Measurements from ENCODE around the gene ELOVL3.
"Not testable (repeated sequence)": the region's sequence is repeated elsewhere in the genome, so short reads cannot be mapped to it uniquely, and the experiment has no call there.

Gene ELOVL3

GRCh38 chr10:102227050-102227449 lies 951 bp downstream of the ELOVL3 start:
- DNase-seq = no peak

- DNase-seq = peak; percentile 22 to 77
Observed at GRCh38 chr10:102229810-102230263, 3.7 kb downstream of the ELOVL3 start.

- peak; percentile 48 to 78 for DNase-seq
Observed at GRCh38 chr10:102230264-102230860, 4.3 kb downstream of the ELOVL3 start.

GRCh38 chr10:102230861-102231356 lies 4.8 kb downstream of the ELOVL3 start:
- DNase-seq = no peak

- DNase-seq = no peak
Observed at GRCh38 chr10:102231357-102232318, 5.5 kb downstream of the ELOVL3 start.

- no peak for DNase-seq
Observed at GRCh38 chr10:102233997-102234396, 7.9 kb downstream of the ELOVL3 start.

GRCh38 chr10:102234888-102235597 lies 8.9 kb downstream of the ELOVL3 start:
- no peak for DNase-seq

GRCh38 chr10:102235598-102235920 lies 9.5 kb downstream of the ELOVL3 start:
- no peak for DNase-seq

GRCh38 chr10:102236006-102236405 lies 9.9 kb downstream of the ELOVL3 start:
- DNase-seq = no peak

GRCh38 chr10:102237711-102238252 lies 11.7 kb downstream of the ELOVL3 start:
- DNase-seq = no peak

- no peak for DNase-seq
Observed at GRCh38 chr10:102240467-102241031, 14.4 kb downstream of the ELOVL3 start.

GRCh38 chr10:102241032-102241443 lies 14.9 kb downstream of the ELOVL3 start:
- no peak for DNase-seq

- DNase-seq = peak; percentile 41 to 60
Observed at GRCh38 chr10:102241444-102242117, 15.5 kb downstream of the ELOVL3 start, which contains the start of gene PITX3. TSS of gene PITX3 (minus strand) at chr10:102241512. CDS start at chr10:102232080, 9,432 bp downstream.

GRCh38 chr10:102242118-102242485 lies 16.0 kb downstream of the ELOVL3 start:
- DNase-seq = no peak

GRCh38 chr10:102243309-102243708 lies 17.2 kb downstream of the ELOVL3 start:
- no peak for DNase-seq

- DNase-seq = peak; percentile 93 to 98
Observed at GRCh38 chr10:102245082-102245931, 19.2 kb downstream of the ELOVL3 start, which contains the start of gene GBF1. TSS of gene GBF1 (plus strand) at chr10:102245532. CDS start at chr10:102258939, 13,407 bp downstream.

GRCh38 chr10:102245932-102246251 lies 19.8 kb downstream of the ELOVL3 start:
- DNase-seq = no peak

- DNase-seq = no peak
Observed at GRCh38 chr10:102246261-102246660, 20.2 kb downstream of the ELOVL3 start.

- no peak for DNase-seq
Observed at GRCh38 chr10:102247734-102248133, 21.6 kb downstream of the ELOVL3 start.

- not testable (repeated sequence) for DNase-seq
Observed at GRCh38 chr10:102252508-102252907, 26.4 kb downstream of the ELOVL3 start.

GRCh38 chr10:102254426-102254825 lies 28.3 kb downstream of the ELOVL3 start:
- no peak for DNase-seq

All from NCI-H446 (cell line).